Lower lobe of right lung (tissue), 2 donors: Measurements from ENCODE around the gene KIF4B. TPM values are rescaled to one million over a fixed set of nuclear protein-coding genes. Genes with fewer than 3 reads are reported as not detected.
A peak's percentile ranks its signal among the peaks of the same experiment; 100 is the strongest.

Experiments
- ATAC-seq, 2 donors: fragments of 200-7000 bp; cut with Tn5 transposase; one replicate each; pipeline ENCODE4 v1.9.1; 2020 to 2022; ENCODE audit warnings: mild to moderate bottlenecking in 2 of 2, moderate library complexity in 2 of 2
- DNase-seq: peaks from one replicate; pipeline ENCODE4 v3.0.0-alpha.2; 2020
- H3K27ac ChIP-seq: fragments of 200-600 bp; one replicate; pipeline ENCODE4 v1.8.0; 2022
- H3K27me3 ChIP-seq: fragments of 200-600 bp; one replicate; pipeline ENCODE4 v1.8.0; 2022; ENCODE audit warnings: low read depth
- H3K36me3 ChIP-seq: fragments of 200-600 bp; one replicate; pipeline ENCODE4 v1.8.0; 2022; ENCODE audit warnings: mild to moderate bottlenecking
- H3K4me1 ChIP-seq: fragments of 200-600 bp; one replicate; pipeline ENCODE4 v1.8.0; 2022
- H3K4me3 ChIP-seq: fragments of 200-600 bp; one replicate; pipeline ENCODE4 v1.8.0; 2022; ENCODE audit warnings: mild to moderate bottlenecking
- H3K9me3 ChIP-seq: fragments of 200-600 bp; one replicate; pipeline ENCODE4 v1.8.0; 2022
- intact Hi-C: fragments of 100-400 bp; cut with DNase I; formaldehyde crosslinking; loops from one replicate; pipeline ENCODE4 v1.11.0; 2022
- total RNA-seq: library from RNA; stranded (reverse); fragmentation: NEBNext Ultra II Directional; extraction: Animal tissue kit (Norgen Biotek cat#: 25700); gene quantifications from one replicate; pipeline ENCODE4 v1.2.1, GENCODE V29; 2021
- TF ChIP-seq, protein P1 (sequence below): fragments of 200-600 bp; IDR thresholded peaks from one replicate; pipeline ENCODE4 v1.8.0; 2022; ENCODE audit warnings: antibody characterized with exemption, mild to moderate bottlenecking
- donor health status: DM: no; HTN: yes; CAD: no; lungs with severe emphysema.

KIF4B gene
- total RNA-seq, 1 donor from 2014 or later, result not detected

- Histone ChIP-seq H3K4me3 (no peak overlapping the region), H3K27ac (no peak overlapping the region), H3K27me3 (no peaks in the 10 kb centered on the region), H3K4me1 (no peaks in the 10 kb centered on the region), H3K9me3 (peaks cover 4% of the 10 kb centered on the region), H3K36me3 (no peaks in the 10 kb centered on the region)
- TF ChIP-seq, protein P1, sequence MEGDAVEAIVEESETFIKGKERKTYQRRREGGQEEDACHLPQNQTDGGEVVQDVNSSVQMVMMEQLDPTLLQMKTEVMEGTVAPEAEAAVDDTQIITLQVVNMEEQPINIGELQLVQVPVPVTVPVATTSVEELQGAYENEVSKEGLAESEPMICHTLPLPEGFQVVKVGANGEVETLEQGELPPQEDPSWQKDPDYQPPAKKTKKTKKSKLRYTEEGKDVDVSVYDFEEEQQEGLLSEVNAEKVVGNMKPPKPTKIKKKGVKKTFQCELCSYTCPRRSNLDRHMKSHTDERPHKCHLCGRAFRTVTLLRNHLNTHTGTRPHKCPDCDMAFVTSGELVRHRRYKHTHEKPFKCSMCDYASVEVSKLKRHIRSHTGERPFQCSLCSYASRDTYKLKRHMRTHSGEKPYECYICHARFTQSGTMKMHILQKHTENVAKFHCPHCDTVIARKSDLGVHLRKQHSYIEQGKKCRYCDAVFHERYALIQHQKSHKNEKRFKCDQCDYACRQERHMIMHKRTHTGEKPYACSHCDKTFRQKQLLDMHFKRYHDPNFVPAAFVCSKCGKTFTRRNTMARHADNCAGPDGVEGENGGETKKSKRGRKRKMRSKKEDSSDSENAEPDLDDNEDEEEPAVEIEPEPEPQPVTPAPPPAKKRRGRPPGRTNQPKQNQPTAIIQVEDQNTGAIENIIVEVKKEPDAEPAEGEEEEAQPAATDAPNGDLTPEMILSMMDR, result no peak
- intact Hi-C loops, result no loop called here
- DNase-seq (no peak), ATAC-seq (no peak)
Observed at GRCh38 chr5:155040984-155041653, 27.6 kb downstream of the KIF4B start.

- Histone ChIP-seq H3K4me3 (no peak overlapping the region), H3K36me3 (no peaks in the 10 kb centered on the region), H3K27me3 (no peaks in the 10 kb centered on the region), H3K27ac (no peak overlapping the region), H3K9me3 (no peaks in the 10 kb centered on the region), H3K4me1 (no peaks in the 10 kb centered on the region)
- no peak for DNase-seq
- no peak for ATAC-seq
- TF ChIP-seq, protein P1, result no peak
- intact Hi-C loops, result no loop called here
Observed at GRCh38 chr5:155044591-155044990, 31.0 kb downstream of the KIF4B start.

DNA sequence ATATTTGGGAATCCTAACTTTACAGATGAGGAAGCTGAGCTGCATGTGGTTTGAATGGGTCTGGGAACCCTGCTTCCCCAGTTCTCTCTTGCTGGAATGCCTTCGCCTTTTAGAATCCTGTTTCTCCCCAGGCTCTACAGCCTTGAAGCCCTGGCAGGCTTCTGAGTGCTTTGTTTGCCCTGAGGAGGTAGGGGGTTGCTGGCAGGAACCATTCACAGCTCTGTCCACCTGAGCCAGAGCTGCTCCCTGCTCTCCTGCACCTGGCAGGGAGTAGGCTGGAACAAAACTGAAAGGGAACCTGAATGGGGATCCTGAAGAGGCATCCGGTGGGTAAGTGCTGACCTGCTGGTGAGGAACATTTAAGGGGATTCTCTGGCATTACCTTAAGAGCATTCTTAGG, 33.0 kb downstream of the KIF4B start:
- Histone ChIP-seq H3K27ac (no peak overlapping the region), H3K4me3 (no peak overlapping the region), H3K9me3 (no peaks in the 10 kb centered on the region), H3K4me1 (no peaks in the 10 kb centered on the region), H3K27me3 (no peaks in the 10 kb centered on the region), H3K36me3 (no peaks in the 10 kb centered on the region)
- no peak for DNase-seq
- TF ChIP-seq, protein P1, result no peak
- no peak for ATAC-seq
- intact Hi-C loops, result no loop called here

DNA sequence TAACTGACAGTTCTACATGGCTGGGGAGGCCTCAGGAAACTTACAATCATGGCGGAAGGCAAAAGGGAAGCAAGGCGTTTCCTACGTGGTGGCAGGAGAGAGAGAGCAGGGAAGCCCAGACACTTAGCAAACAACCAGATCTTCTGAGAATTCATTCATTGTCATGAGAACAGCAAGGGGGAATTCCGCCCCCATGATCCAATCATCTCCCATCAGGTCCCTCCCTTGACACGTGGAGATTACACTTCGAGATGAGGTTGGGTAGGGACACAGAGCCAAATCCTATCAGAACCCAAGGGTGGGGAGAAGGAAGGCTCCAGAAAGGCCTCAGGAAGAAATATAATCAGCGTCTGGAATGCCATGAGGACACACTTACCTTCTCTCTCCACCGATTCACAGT, 34.3 kb downstream of the KIF4B start:
- Histone ChIP-seq H3K4me1 (no peaks in the 10 kb centered on the region), H3K4me3 (no peak overlapping the region), H3K27ac (no peak overlapping the region), H3K27me3 (no peaks in the 10 kb centered on the region), H3K36me3 (no peaks in the 10 kb centered on the region), H3K9me3 (no peaks in the 10 kb centered on the region)
- TF ChIP-seq, protein P1, result no peak
- ATAC-seq (no peak), DNase-seq (no peak)
- intact Hi-C loops, result no loop called here

DNA sequence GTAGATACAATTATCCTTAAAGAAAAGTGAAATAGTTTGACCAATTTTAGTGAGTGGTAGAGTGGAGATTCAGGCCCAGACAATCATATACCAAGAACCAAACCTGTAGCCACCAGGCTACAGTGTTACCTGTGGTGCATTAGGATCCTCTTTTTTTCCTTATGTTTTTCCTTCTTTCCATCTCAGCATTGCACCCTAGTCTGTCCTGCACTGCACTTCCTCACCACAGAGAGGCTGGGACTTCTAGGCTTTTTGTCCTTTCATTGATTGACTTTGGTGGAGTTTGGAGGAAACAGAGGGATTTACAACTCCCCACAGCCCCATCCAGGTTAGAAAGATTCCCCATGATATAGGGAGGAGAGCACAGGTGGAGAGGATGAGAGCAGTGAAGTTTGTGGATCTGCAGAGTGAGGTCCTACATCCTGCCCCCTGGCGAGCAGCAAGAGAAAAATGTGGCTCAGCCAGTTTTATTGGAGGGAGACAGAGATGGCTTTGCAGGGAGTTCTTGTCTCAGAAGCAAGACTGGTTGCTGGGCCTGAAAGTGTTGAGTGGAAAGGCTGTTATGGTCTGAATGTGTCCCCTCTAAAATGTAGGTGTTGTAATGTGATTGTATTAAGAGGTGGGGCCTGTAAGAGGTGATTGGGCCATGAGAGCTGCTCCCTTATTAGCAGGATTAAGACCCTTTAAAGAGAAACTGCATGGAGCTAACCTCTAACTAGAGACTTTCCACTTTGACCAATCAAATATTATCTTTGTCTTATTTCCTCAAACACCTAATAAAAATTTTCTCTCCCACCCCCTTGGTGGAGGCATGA, 36.2 kb downstream of the KIF4B start:
- DNase-seq, result no peak
- TF ChIP-seq, protein P1, result peak; percentile 15

More for the DNA sequence above, 36.2 kb downstream of the KIF4B start:
- no peaks in the 10 kb centered on the region for H3K9me3 ChIP-seq
- no peaks in the 10 kb centered on the region for H3K27me3 ChIP-seq
- intact Hi-C loops, result no loop called here
- no peak overlapping the region for H3K4me3 ChIP-seq
- no peaks in the 10 kb centered on the region for H3K4me1 ChIP-seq
- H3K27ac ChIP-seq, result no peak overlapping the region
- ATAC-seq, result no peak
- H3K36me3 ChIP-seq, result no peaks in the 10 kb centered on the region
